ENCODE results near the gene B9D1. TPM values are rescaled to one million over a fixed set of nuclear protein-coding genes. Genes with fewer than 3 reads are reported as not detected.

Gene B9D1
- total RNA-seq, 1 donor from 2014 or later, result 49.1 TPM

GRCh38 chr17:19317359-19318095, 45.0 kb downstream of the B9D1 start:
- Histone ChIP-seq H3K36me3 (peaks cover 22 to 40% of the 10 kb centered on the region in 2 donors), H3K27ac (no peak overlapping the region), H3K4me1 (no peaks in the 10 kb centered on the region), H3K9me3 (no peaks in the 10 kb centered on the region), H3K27me3 (no peaks in the 10 kb centered on the region), H3K4me3 (no peak overlapping the region)
- DNase-seq (ENCODE audit: low spot score in 2 of 2), result no peak
- no peak for TF ChIP-seq CTCF (IDR thresholded peaks at IDR 0.05)
- intact Hi-C loops (cut with DNase I), result no loop called here

GRCh38 chr17:19316761-19317358, 45.7 kb downstream of the B9D1 start:
- H3K36me3 ChIP-seq, result peaks cover 25 to 43% of the 10 kb centered on the region in 2 donors
- no peak for TF ChIP-seq CTCF (IDR thresholded peaks at IDR 0.05)
- intact Hi-C loops (cut with DNase I), result no loop called here

GRCh38 chr17:19315104-19315503, 47.4 kb downstream of the B9D1 start:
- no peaks in the 10 kb centered on the region for H3K9me3 ChIP-seq
- H3K27me3 ChIP-seq, result no peaks in the 10 kb centered on the region
- H3K4me3 ChIP-seq, result no peak overlapping the region
- H3K4me1 ChIP-seq, result no peaks in the 10 kb centered on the region
- no peak overlapping the region for H3K27ac ChIP-seq
- intact Hi-C loops (cut with DNase I), result no loop called here
- DNase-seq (ENCODE audit: low spot score in 2 of 2), result no peak
- no peak for TF ChIP-seq CTCF (IDR thresholded peaks at IDR 0.05)
- peaks cover 27 to 40% of the 10 kb centered on the region in 2 donors for H3K36me3 ChIP-seq

More at GRCh38 chr17:19316761-19317358, 45.7 kb downstream of the B9D1 start:
- no peak for DNase-seq (ENCODE audit: low spot score in 2 of 2)
- no peak overlapping the region for H3K27ac ChIP-seq
- H3K9me3 ChIP-seq, result no peaks in the 10 kb centered on the region
- H3K4me1 ChIP-seq, result no peaks in the 10 kb centered on the region
- H3K4me3 ChIP-seq, result no peak overlapping the region
- H3K27me3 ChIP-seq, result no peaks in the 10 kb centered on the region

GRCh38 chr17:19313746-19314651, 48.5 kb downstream of the B9D1 start:
- no peak overlapping the region for H3K27ac ChIP-seq
- peaks cover 27 to 45% of the 10 kb centered on the region in 2 donors for H3K36me3 ChIP-seq
- intact Hi-C loops (cut with DNase I), result no loop called here
- no peaks in the 10 kb centered on the region for H3K4me1 ChIP-seq
- DNase-seq (ENCODE audit: low spot score in 2 of 2), result no peak
- TF ChIP-seq CTCF (IDR thresholded peaks at IDR 0.05), result no peak
- H3K9me3 ChIP-seq, result no peaks in the 10 kb centered on the region
- H3K27me3 ChIP-seq, result no peaks in the 10 kb centered on the region
- H3K4me3 ChIP-seq, result no peak overlapping the region

- TF ChIP-seq CTCF (IDR thresholded peaks at IDR 0.05), result no peak
- no peak for DNase-seq (ENCODE audit: low spot score in 2 of 2)
- Histone ChIP-seq H3K27ac (no peak overlapping the region), H3K36me3 (peaks cover 27 to 45% of the 10 kb centered on the region in 2 donors), H3K4me1 (no peaks in the 10 kb centered on the region), H3K4me3 (no peak overlapping the region), H3K9me3 (no peaks in the 10 kb centered on the region), H3K27me3 (no peaks in the 10 kb centered on the region)
- intact Hi-C loops (cut with DNase I), result no loop called here
Observed at GRCh38 chr17:19313066-19313745, 49.3 kb downstream of the B9D1 start.

All from ascending aorta (tissue), 2 donors.